8988T (cell line): ENCODE data around the gene OCA2.

Experiments used
- DNase-seq: peaks from one replicate; pipeline ENCODE4 v3.0.0; 2011

The OCA2 gene

DNA sequence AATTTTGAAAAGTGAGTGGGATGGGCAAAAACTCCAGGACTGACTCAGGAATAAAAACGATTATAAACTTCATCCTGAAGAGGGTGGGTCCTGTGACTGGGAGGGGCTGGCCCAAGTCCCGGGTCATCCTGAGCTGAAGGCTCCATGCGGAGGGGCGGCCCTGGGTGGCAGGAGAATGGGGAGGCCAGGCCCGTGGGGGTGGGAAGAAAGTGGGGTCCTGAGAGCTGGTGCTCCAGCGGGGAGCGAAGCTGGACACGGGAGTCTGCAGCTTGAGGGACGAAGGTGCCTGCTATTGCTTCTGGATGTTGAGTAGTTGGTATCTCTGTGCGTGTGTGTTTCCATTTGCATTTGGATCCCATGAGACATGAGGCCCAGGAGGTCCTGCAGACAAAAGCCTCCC, 4.7 kb upstream of the OCA2 start:
- no peak for DNase-seq

DNA sequence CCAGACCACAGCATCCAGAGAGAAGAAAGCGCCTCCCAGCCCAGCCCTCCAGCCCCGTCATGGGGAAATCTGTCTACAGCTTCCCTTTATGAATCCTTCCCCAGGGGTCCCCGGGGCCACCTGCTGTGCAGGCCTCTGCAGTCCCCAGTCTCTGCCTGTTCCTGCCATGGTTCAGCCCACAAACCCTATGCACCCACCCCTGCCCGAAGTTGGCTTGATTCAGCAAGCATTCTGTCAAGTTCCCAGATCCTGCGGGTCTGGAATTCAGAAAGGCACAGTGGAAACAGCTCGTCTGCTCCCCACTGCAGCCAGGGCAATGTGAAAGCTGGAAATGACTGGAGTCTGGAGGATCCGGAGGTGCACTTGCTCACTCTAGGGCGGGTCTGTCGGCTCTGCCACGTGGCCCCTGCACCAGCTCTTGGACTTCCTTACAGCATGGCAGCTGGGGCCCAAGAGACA, 2.9 kb upstream of the OCA2 start:
- no peak for DNase-seq

DNA sequence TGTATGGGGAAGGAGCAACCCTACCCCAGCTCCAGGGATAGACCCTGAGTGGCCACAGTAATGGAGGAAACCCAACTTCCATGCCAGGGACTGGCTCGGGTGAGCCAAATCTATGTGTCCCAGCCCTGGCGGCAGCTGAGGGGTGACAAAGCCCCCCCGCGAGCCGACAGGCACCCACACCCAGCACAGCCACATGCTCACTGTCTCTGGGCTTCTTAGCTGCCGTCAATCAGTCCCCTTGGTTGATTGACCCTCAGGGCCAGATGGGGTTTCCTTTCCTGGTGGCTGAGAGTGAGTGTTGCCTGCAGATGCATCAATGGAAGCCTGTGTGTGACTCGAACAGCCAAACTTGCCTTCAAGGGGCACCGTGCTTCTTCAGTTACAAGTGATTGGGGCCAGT, 2.1 kb upstream of the OCA2 start:
- no peak for DNase-seq

DNA sequence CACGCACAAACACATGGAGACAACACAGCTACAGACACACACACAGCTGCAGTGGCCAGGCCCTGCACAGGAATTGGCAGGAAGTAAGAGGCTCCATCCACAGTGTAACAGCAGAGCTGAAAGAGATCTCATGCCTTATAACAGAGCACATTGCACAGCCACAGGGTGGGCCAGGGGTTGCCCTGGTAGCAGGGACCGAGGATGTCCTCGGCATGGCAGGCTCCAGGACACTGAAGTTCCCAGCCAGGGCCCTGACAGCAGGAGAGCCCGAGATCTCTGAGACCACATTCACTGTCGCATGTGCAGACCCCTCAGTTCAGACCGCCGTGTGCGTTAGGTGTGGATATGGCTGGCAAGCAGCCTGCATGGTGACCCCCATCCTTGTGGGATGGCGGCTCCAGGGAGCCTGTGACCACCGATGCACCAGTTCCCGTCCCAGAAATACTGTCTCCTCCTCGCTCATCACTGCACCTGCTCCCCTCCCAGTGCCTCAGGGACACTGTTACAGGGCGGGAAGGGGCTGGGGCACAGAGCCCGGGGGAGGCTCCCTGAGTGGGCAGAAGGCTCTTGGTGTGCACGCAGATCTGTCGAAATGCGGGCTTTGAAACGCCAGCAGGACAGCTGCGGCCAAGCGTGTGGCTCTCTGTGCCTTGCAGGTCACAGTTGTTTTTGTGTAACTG, 1.5 kb upstream of the OCA2 start:
- DNase-seq = no peak

DNA sequence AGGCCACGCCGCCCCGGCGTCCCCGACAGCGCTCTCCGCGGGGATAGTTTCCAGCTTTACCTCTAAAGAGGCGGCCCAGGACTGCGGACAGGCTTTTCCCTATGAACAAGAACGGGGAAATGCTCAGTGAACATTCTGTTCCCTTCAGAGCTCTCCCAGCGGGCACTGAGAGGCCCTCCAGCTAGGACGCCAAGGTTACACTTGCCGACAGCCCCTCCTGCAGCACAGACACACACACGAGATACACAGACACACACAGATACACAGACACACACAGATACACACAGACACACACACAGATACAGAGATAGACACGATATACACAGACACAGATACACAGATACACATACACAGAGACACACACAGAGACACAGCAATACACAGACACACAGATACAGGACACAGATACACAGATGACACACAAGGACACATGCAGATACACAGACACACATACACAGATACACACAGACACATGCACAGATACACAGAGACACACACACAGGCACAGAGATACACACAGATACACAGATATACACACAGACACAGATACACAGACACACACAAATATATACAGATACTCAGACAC, 533 bp upstream of the OCA2 start:
- no peak for DNase-seq

DNA sequence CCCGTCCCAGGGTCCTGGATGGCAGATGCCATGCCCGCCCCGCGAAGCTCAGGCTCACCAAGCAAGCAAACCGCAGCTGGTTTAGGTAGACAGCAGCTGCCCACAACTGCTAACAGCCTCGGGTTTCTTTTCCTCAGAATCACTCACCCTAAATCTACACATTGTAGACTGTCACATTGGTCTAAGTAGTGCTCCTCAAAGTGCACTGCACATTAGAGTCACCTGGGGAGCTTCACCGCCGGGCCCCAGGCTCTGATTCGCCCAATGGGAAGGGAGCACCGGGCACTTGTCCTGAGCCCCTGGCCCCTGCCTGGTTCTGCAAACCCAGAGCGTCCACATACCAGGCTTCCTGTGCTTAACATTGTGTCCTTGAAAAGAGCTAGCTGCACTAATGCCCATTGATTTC, 752 bp downstream of the OCA2 start:
- no peak for DNase-seq

DNA sequence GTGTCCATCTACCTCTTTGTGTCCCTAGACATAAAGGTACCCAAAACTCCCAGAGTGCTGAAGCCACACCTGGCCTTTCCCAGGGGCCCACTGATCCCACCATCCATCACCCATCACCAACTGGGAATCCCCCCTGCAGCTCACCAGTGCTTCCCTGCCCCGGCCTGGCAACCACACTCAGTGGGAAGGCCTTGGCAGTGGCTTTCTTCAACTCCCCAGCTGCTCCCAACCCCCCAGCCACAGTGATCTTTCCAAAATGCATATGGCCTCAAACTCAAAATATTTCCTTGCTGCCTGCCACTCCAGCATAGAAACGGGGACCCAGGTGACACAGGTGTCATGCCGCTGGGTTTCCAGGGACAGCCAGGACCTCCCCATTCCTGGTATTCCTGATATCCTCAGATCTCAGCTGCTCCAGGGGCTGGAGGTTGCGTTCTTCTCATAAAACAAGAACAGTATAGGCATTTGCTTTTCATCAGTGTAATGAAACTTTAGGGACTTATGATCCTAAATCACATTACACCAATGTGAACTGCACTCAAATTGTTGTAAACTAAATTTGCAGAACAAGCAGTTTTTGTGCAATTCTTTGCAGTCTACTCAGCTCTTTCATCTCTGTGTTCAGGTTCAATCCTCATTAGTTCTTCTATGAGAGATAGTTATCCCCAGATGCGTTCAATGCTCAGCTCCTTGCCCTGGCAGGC, 1.3 kb downstream of the OCA2 start:
- DNase-seq = no peak

DNA sequence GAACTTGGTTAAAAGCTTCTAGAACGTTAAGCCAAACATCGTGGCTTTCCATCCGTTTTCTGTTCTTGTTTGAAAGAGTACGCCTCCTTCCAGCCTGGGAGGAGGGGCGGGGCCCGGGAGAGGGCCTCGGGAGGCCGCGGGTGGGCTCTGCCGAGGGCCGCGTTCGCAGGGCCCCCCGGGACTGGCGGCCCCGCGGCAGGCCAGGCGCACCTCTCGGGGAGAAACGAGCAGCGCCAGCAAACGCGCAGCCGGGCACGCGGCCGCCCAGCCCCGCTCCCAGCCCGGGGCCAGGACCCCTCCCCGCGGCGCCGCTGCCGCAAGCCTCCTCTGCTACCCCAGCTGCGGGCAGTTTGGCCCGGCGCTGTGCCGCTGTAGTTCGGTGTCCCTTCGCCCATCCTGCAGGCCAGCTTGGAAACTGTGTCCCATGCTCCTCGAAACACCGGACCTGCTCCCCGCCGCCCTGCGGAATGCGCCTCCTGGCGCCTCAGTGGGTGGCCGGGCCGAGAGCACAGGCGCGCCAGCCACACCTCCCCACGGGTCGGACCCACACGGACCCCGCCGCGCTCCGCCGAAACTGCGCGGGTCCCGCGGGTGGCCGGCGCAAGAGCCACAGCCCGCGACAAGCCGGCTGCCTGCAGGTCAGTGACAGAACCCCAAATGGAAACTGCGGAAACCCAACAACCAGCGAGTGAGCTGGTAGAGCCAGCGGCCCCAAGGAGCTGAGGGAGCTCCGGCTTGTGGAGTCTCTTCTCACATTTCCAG, 2.3 kb downstream of the OCA2 start:
- DNase-seq = no peak

DNA sequence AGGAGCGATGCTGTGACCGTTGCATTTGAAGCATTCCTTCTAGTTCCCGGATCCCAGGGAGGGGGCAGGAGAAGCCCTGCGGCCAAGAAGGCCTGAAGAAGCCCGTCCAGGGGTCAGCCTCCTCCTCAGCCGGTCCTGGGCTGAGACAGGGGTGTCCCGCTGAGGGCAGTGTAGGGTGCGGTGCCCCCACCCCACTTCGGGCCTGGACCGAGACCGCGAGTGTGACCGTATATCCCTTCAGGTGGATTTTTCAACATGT, 2.8 kb downstream of the OCA2 start:
- no peak for DNase-seq

DNA sequence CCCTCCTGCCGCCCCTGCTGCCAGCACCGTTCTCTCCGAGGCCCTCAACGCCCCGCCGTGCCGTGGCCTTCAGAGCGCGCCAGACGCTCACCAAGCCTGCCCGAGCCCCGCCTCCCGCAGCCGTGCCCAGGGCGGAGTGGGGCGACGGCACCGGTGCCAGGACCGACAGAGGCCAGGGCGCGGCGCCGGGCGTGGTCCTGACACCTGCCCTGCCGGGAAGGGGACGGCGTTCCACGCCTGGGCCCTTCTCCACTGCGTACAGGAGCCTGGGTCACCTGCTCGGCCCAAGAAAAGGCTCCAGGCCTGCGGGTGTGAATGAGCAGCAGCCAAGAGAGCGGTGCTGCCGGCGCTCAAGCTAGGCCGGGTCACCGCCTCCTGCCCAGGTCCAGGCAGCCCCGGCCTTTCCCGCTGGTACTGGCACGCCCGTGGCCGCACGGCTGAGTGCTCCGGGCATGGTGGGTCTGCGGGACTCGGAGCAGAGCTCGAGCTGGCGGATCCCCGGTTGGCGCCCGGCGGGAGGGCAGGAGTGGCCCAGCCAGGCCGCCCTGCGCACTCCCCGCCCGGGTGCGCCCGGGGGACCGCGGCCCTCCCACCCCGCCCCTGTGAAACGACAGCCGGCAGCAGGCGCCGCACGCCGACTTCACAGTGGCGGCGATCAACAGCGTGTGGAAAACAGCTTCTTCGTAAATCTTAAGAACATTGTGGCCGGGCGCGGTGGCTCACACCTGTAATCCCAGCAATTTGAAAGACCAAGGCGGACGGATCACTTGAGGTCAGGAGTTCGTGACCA, 4.2 kb downstream of the OCA2 start:
- no peak for DNase-seq

DNA sequence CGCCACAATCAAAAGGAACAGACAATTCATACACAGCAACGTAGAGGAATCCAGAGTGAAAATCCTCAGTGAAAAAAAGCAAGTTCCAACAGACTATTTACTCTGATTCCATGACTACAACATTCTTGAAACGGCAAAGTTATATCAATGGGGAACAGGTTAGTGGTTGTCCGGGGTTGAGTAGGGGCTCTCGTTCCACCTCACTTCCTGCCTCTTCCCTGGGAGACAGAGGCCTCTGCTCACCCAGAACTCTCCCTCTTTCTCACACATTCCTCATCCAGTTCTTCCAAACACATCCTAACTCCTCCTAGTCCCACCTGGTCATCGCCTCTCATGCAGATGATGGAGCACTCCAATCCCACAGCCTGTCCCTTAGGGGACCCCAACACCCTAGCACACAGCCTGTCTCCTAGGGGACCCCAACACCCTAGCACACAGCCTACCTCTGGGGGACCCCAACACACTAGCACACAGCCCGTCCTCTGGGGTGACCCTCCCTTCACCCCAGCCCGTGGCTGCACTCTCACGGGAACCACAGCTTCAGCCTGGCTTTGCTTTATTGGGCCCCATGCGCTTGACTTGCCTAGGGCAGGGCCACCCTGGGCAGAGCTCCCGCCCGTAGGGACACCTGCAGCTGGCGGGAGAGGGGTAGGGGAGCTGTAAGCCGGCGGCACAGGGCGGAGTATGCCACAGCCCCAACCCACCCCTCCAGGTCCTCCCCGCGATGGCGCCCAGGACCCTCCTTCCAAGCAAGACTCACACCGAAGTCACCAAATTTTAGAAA, 5.2 kb downstream of the OCA2 start:
- no peak for DNase-seq

DNA sequence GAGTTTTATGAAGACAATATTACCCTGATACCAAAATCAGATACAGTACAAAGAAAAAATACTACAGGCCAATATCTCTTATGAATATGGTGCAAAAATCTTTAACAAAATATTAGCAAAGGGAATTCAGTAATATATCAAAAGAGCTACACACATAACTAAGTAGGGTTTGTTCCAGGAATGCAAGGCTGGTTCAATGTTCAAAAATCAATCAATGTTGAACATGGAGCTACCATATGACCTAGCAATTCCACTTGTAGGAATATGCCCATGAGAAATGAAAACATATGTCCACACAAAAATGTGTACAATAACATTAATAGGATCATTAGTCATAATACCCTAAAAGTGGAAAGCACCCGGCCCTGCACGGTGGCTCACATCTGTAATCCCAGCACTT, 7.8 kb downstream of the OCA2 start:
- no peak for DNase-seq

DNA sequence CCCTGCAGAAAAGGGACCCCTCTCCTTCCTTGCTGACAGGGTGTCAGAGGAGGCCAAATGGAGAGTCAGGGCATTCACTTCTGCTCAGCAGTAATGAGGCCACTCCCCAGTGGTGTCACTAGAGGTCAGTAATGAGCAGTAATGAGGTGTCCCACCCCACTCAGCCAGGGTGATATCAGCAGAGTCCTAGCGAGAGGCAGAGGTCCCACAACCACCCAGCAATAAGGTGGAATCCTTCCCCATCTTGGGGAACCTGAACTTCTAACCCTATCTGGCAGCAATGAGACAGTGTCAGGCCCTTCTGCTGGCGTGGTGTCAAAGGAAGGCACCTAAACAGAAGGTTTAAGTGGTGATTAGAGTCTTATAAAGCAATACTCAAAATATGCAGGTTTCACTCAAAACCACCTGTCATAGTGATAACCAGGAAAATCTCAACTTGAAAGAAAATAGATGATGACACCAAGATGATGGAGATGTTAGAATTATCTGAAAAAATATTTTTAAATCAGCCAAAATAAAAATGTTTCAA, 12.9 kb downstream of the OCA2 start:
- no peak for DNase-seq

DNA sequence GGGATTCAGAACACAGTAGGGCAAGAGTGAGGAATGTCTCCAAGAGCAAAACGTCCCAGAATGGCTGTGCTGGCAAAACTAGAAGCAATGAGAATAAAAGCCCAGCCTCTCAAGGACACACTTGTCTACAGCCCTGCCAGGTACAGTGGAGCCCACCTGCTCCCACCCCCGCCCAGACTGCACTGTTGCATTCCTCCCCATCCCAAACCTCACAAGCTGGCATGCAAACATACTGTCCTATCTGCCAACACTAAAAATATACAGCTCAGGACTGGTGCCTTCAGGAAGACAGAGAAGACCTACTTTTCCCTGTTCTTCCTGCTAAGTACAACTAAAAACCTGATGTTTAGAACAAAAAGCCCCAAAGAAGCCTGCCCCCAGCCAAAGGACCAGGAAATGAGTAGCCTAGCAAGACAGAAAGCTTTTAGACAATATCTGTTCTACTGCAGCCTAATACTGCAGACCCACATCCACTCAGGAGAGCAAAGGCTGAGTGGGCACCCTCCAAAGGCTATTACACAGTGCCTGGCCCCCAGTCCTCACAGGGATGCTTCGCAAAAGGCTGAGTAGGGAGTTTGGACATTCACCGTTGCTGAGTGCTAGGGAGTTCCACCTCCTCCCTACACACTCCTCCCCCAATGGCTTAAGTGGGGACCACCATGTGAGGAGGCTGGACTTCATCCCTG, 13.5 kb downstream of the OCA2 start:
- no peak for DNase-seq

DNA sequence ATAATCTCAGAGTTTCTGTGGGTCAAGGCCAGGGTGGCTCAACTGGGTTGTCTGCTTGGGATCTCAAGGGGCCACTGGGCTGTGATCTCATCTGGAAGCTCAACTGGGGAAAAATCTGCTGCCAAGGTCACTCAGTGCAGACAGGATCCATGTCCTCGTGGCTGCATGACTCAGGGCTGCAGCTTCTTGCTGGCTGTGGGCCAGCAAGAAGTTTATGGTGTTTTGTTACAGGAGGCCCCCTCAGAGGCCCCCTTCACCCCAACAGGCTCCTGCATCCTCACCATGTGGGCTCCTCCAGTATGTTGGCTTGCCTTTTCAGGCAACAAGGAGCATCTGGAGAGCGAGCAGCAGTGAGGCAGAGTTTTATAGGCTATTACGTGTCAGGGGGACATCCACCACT, 14.6 kb downstream of the OCA2 start:
- no peak for DNase-seq

DNA sequence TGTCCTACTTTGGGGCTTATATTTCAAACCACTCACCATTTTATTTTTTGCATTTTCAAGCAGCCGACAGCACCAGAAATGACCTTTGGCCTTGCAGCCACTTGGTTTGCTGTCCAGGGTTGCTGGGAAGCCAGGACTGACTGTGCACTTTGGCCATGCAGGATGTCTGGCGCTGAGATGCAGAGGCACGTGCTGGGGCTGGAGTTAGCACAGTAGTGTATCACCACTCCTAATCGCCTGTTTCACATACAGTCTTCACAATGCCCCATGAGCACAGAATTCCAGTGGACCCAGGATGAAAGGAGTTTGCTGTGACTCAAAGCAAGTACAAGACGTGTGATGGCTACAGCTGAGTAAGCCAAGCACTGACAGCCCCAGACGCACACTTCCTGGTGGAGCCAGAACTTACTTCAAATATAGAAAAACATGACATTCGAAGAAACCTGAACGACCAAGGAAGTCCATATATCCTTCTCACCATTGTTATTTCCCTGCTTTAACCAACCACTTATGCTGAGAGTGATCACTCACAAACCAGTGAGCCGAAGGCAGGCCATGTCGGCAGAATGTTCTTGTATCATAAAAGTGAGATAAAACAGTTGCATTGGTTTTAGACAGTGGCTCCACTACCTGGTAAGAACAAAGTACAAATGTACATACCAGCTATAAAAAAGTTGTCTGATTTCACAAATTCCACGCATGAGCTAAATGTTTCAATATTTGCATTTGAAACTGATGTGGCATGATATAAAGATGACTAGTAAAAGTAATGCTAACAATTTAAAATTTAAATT, 16.0 kb downstream of the OCA2 start:
- DNase-seq = no peak

DNA sequence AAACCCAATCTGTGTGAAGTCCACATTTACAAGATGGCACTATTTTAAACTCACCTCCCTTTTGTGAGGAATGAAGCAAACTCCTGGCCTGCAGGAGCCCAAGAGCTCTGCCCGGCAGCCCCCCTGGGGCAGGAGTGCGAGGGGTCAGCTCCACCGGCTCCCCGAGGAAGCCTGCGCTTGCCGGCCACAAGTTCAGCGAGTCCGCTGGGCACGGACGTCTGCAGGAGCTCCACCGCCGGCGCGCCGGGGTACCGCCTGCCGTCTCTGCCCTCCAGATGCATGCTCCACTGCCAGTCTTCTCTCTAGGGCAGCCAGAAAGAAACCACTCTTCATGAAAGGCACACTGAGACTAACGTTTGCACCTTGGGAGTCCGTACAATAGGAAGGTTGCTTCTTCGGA, 17.5 kb downstream of the OCA2 start:
- DNase-seq = no peak

DNA sequence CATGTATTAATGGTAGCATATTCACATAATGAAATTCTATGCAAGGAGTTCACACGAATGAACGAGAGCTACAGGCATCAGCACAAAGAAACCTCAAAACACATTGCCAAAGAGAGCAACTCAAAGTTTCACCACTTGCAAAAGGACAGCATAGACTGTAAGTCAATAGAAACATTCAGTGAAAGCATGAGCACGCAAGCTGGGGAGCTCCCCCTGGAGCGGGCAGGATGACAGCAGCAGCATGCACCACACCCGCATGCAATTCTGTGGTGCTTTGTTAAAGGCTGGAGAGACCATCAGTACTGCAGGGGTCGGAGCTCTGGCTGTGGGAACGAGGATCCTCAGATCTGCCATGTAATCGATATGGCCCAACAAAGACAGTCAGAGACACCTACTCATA, 18.7 kb downstream of the OCA2 start:
- DNase-seq = no peak

DNA sequence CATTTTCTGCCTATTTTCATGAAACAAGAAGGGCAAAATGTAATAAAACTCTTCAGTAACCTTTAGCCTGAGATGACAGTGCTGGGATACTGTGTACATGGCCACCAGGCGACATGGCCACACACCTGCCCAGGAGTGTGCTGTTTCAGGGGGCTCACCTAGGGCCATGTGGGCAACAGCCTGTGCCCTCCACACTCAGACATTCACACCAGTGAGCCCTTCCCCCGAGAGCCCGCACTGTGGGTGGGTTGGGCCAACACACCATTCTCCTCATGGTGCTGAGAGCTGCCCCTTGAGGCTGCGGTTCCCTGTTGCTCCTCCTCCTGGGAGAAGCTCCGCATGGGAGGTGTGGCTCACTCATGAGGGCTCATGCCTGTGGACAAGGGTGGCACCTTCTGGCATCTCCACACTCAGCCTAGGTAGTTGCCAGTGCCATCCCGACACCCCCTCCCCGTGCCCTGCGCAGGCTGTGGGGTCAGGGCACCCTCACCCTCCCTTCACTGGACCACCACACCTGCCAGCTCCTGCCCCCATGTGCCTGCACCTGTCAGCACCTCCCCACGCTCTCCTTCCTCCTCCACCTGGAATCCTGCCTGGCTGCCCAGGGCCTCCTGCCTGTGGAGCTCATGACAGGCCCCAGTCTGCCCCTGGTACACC, 19.7 kb downstream of the OCA2 start:
- DNase-seq = no peak

DNA sequence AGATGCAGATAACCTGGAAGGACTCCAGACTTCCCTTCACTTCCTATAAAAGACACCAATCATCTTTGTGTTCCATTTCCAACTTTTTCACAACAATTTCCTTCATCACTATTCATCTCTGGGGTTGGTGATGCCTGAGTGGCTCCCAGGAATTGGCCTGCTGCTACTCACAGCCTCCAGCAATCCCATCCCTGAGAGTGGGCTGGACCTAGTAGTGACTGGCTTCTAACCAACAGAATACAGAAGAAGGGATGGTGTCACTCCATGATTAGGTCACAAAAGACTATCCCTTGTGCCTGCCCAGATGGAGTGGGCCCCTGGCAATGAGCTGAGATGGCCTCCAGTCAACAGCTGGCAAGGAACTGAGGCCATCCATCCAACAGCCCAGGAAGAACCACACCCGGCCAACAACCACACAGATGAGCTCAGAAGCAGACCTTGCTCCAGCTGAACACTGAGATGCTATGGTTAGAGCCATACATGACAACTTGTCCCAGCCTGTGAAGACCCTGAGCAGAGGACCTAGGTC, 20.9 kb downstream of the OCA2 start:
- no peak for DNase-seq
